ENCODE measurements around the gene SMARCA4. TPM values are rescaled to one million over a fixed set of nuclear protein-coding genes. Genes with fewer than 3 reads are reported as not detected.

Gene SMARCA4
- total RNA-seq, 6 donors from 2014 or later: 82.8 to 245 (median 108) TPM

DNA sequence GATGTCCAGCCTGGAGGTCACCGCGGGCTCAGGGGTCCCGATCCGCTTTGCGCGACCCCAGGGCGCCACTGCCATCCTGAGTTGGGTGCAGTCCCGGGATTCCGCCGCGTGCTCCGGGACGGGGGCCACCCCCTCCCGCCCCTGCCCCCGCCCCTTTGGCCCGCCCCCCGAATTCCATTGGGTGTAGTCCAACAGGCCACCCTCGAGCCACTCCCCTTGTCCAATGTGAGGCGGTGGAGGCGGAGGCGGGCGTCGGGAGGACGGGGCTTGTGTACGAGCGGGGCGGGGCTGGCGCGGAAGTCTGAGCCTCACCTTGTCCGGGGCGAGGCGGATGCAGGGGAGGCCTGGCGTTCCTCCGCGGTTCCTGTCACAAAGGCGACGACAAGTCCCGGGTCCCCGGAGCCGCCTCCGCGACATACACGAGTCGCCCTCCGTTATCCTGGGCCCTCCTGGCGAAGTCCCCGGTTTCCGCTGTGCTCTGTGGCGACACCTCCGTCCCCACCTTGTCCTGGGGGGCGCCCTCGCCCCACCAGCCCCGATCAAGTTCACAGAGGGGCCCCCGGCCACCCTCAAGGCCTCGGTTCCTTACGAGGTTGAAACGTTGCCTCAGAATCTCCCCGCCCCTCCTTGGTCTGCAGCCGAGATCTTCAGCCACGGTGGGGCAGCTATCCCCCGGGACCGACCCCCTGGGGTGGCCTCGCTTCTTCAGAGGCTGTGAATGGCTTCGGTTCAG is 129.6 kb downstream of the SMARCA4 start:
- peak; percentile 98 to 99 for DNase-seq
- Histone ChIP-seq H3K4me3 (peak overlapping the region; percentile 60 to 83 (median 78)), H3K36me3 (peaks cover 0 to 14% (median 7%) of the 10 kb centered on the region in 4 donors), H3K9me3 (no peaks in the 10 kb centered on the region), H3K27ac (peak overlapping the region; percentile 92 to 100 (median 98)), H3K4me1 (peaks cover 58 to 71% (median 61%) of the 10 kb centered on the region in 4 donors), H3K27me3 (no peaks in the 10 kb centered on the region)
- 1 to 2% methylated on average over 22 to 52 of the region's 64 CpGs for WGBS, 2 donors
- ATAC-seq (ENCODE audit: low FRiP score in 2 of 2): peak; percentile 91 to 93
- TF ChIP-seq POLR2A (IDR thresholded peaks at IDR 0.05) (peak; percentile 73 to 99 (median 96)), EP300 (IDR thresholded peaks at IDR 0.05) (peak in 2 of 4 donors; percentile 59 to 77), POLR2AphosphoS5 (IDR thresholded peaks at IDR 0.05) (peak; percentile 88 to 99)
- TF ChIP-seq, protein P1, sequence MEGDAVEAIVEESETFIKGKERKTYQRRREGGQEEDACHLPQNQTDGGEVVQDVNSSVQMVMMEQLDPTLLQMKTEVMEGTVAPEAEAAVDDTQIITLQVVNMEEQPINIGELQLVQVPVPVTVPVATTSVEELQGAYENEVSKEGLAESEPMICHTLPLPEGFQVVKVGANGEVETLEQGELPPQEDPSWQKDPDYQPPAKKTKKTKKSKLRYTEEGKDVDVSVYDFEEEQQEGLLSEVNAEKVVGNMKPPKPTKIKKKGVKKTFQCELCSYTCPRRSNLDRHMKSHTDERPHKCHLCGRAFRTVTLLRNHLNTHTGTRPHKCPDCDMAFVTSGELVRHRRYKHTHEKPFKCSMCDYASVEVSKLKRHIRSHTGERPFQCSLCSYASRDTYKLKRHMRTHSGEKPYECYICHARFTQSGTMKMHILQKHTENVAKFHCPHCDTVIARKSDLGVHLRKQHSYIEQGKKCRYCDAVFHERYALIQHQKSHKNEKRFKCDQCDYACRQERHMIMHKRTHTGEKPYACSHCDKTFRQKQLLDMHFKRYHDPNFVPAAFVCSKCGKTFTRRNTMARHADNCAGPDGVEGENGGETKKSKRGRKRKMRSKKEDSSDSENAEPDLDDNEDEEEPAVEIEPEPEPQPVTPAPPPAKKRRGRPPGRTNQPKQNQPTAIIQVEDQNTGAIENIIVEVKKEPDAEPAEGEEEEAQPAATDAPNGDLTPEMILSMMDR (IDR thresholded peaks at IDR 0.05): no peak

DNA sequence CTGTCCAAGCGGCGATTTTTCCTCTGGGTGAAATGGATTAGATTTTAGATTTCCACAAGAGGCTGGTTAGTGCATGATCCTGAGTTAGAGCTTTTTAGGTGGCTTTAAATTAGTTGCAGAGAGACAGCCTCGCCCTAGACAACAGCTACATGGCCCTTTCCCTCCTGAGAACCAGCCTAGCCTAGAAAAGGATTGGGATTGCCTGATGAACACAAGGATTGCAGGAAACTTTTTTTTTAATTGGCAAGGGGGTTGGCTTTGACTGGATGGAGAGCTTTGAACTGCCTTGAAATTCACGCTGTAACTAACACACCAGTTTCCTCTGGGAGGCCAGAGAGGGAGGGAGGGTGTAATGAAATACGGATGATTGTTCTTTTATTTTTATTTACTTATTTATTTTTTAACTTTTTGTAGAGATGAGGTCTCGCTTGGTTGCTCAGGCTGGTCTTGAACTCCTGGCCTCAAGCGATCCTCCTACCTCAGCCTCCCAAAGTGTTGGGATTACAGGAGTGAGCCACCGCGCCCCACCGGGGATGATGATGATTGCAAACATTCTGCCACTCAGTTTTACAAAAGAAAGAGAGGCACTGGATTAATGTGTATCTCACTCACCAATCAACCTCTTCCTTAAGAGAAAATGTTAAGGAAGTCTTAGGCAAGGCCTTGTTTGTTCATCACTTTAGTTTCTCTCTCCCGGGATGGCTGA is 130.3 kb downstream of the SMARCA4 start:
- TF ChIP-seq, protein P1 (IDR thresholded peaks at IDR 0.05): no peak
- TF ChIP-seq POLR2AphosphoS5 (IDR thresholded peaks at IDR 0.05): no peak
- no peak for TF ChIP-seq EP300 (IDR thresholded peaks at IDR 0.05)
- no peak for TF ChIP-seq POLR2A (IDR thresholded peaks at IDR 0.05)
- no peak for DNase-seq
- H3K4me1 ChIP-seq: peaks cover 58 to 71% (median 61%) of the 10 kb centered on the region in 4 donors

GRCh38 chr19:11091703-11092153 is 130.9 kb downstream of the SMARCA4 start:
- Histone ChIP-seq H3K9me3 (no peaks in the 10 kb centered on the region), H3K27ac (peak overlapping the region; percentile 92 to 100 (median 98)), H3K4me3 (peak overlapping the region in 3 of 4 donors; percentile 60 to 83 (median 74)), H3K4me1 (peaks cover 63 to 77% (median 67%) of the 10 kb centered on the region in 4 donors), H3K27me3 (no peaks in the 10 kb centered on the region), H3K36me3 (peaks cover 0 to 27% (median 10%) of the 10 kb centered on the region in 4 donors)
- ATAC-seq (ENCODE audit: low FRiP score in 2 of 2): peak in 1 of 2 donors; percentile 29
- WGBS, 2 donors: 2% methylated on average over 6 to 8 of the region's 8 CpGs
- DNase-seq: peak in 1 of 2 donors; percentile 72
- TF ChIP-seq EP300 (IDR thresholded peaks at IDR 0.05): peak in 3 of 4 donors; percentile 12 to 46 (median 38)
- TF ChIP-seq, protein P1 (IDR thresholded peaks at IDR 0.05): no peak
- peak; percentile 79 to 80 for TF ChIP-seq POLR2AphosphoS5 (IDR thresholded peaks at IDR 0.05)
- TF ChIP-seq POLR2A (IDR thresholded peaks at IDR 0.05): peak in 2 of 4 donors; percentile 45 to 61

More for the DNA sequence above, 130.3 kb downstream of the SMARCA4 start:
- no peaks in the 10 kb centered on the region for H3K27me3 ChIP-seq
- H3K36me3 ChIP-seq: peaks cover 0 to 21% (median 8%) of the 10 kb centered on the region in 4 donors
- H3K9me3 ChIP-seq: no peaks in the 10 kb centered on the region
- H3K27ac ChIP-seq: peak overlapping the region; percentile 92 to 100 (median 98)
- no peak for ATAC-seq (ENCODE audit: low FRiP score in 2 of 2)
- H3K4me3 ChIP-seq: peak overlapping the region; percentile 60 to 83 (median 78)
- 16 to 27% methylated on average over 11 of the region's 11 CpGs for WGBS, 2 donors

DNA sequence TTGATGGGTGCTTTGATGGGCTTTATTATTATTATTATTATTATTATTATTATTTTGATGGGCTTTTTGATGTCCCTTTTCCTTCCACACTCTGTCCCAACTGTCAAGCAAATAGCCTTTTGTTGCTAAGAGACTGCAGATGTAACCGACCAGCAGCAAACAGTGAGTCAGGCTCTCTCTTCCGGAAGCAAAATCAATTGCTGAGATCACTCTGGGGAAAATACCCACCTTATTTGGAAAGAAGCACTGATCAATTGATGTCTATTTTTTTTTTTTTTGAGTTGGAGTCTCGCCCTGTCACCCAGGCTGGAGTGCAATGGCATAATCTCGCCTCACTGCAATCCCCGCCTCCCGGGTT is 131.3 kb downstream of the SMARCA4 start:
- H3K36me3 ChIP-seq: peaks cover 0 to 27% (median 12%) of the 10 kb centered on the region in 4 donors
- H3K4me3 ChIP-seq: peak overlapping the region in 3 of 4 donors; percentile 60 to 83 (median 74)
- H3K27ac ChIP-seq: peak overlapping the region; percentile 92 to 100 (median 98)
- no peaks in the 10 kb centered on the region for H3K27me3 ChIP-seq
- ATAC-seq (ENCODE audit: low FRiP score in 2 of 2): peak in 1 of 2 donors; percentile 13
- DNase-seq: no peak
- no peak for TF ChIP-seq POLR2AphosphoS5 (IDR thresholded peaks at IDR 0.05)
- TF ChIP-seq POLR2A (IDR thresholded peaks at IDR 0.05): no peak
- TF ChIP-seq, protein P1 (IDR thresholded peaks at IDR 0.05): no peak
- TF ChIP-seq EP300 (IDR thresholded peaks at IDR 0.05): no peak
- peaks cover 65 to 81% (median 69%) of the 10 kb centered on the region in 4 donors for H3K4me1 ChIP-seq
- H3K9me3 ChIP-seq: no peaks in the 10 kb centered on the region
- 37 to 46% methylated on average over 6 of the region's 6 CpGs for WGBS, 2 donors
